ENCODE measurements around the gene LONRF3. TPM values are rescaled to one million over a fixed set of nuclear protein-coding genes. Genes with fewer than 3 reads are reported as not detected.
"Not testable (repeated sequence)": the region's sequence is repeated elsewhere in the genome, so short reads cannot be mapped to it uniquely, and the experiment has no call there.

LONRF3 gene
- total RNA-seq, 4 donors from 2014 or later, result 14.3 to 19.9 (median 17.5) TPM

DNA sequence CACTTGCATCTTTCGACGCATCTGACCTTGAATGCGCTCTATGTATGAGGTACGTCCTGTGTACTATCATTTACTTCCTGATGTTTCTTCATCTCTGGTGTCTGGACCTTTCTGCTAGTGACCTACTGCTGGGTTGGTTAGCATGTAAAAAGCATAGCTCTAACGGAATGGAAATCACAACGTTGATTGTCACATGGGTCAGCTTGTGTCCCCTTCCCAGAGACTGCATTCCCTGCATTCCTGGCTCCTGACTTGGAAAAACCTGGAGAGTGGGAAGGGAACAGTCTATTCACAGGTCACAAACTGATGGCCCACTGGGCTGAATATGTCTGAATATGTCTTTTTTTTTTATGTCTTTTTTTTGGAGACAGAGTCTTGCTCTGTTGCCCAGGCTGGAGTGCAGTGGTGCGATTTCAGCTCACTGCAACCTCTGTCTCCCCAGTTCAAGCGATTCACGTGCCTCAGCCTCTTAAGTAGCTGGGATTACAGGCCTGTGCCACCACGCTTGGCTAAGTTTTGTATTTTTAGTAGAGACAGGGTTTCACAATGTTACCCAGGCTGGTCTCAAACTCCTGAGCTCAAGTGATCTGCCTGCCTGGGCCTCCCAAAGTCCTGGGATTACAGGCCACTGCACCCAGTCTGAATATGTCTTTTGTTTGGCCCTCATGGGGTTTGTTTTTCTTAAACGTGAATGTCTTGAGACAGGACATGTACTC lies 16.3 kb downstream of the LONRF3 start:
- Histone ChIP-seq H3K27me3 (no peaks in the 10 kb centered on the region), H3K36me3 (peaks cover 0 to 34% (median 24%) of the 10 kb centered on the region in 4 donors), H3K4me1 (no peaks in the 10 kb centered on the region), H3K4me3 (no peak overlapping the region), H3K27ac (replicated peaks in 1 of 4) (no peak overlapping the region), H3K9me3 (no peaks in the 10 kb centered on the region)
- TF ChIP-seq EP300 (IDR thresholded peaks at IDR 0.05), result no peak
- TF ChIP-seq, protein P1, sequence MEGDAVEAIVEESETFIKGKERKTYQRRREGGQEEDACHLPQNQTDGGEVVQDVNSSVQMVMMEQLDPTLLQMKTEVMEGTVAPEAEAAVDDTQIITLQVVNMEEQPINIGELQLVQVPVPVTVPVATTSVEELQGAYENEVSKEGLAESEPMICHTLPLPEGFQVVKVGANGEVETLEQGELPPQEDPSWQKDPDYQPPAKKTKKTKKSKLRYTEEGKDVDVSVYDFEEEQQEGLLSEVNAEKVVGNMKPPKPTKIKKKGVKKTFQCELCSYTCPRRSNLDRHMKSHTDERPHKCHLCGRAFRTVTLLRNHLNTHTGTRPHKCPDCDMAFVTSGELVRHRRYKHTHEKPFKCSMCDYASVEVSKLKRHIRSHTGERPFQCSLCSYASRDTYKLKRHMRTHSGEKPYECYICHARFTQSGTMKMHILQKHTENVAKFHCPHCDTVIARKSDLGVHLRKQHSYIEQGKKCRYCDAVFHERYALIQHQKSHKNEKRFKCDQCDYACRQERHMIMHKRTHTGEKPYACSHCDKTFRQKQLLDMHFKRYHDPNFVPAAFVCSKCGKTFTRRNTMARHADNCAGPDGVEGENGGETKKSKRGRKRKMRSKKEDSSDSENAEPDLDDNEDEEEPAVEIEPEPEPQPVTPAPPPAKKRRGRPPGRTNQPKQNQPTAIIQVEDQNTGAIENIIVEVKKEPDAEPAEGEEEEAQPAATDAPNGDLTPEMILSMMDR (IDR thresholded peaks at IDR 0.05), result no peak
- TF ChIP-seq POLR2AphosphoS5 (IDR thresholded peaks at IDR 0.05), result no peak
- no peak for TF ChIP-seq POLR2A (IDR thresholded peaks at IDR 0.05; ENCODE audit: low read depth)
- DNase-seq (ENCODE audit: extremely low spot score), result no peak
- intact Hi-C loops (cut with DNase I), result no loop called here
- WGBS, result 71% methylated on average over 11 of the region's 11 CpGs

DNA sequence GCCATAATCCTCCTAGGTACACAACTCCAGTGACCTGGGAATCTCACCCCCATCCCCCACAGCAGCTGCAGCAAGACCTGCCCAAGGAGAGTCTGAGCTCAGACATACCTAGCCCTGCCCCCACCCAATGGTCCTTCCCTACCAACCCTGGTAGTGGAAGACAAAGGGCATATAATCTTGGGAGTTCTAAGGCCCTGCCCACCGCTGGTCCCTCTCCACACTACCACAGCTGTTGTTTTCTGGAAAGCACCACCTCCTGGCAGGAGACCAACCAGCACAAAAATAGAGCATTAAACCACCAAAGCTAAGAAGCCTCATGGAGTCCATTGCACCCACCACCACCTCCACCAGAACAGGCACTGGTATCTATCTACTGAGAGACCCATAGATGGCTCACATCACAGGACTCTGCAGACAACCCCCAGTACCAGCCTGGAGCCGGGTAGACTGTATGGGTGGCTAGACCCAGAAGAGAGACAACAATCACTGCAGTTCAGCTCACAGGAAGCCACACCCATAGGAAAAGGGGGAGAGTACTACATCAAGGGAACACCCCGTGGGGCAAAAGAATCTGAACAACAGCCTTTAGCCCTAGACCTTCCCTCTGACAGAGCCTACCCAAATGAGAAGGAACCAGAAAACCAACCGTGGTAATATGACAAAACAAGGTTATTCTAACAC lies 18.2 kb downstream of the LONRF3 start:
- H3K27ac ChIP-seq (replicated peaks in 1 of 4); intact Hi-C loops (cut with DNase I); DNase-seq (ENCODE audit: extremely low spot score); H3K27me3 ChIP-seq; H3K4me1 ChIP-seq; H3K4me3 ChIP-seq; H3K9me3 ChIP-seq: not testable (repeated sequence)
- H3K36me3 ChIP-seq, result peaks cover 0 to 34% (median 24%) of the 10 kb centered on the region in 4 donors
- WGBS, result 75% methylated on average over 3 of the region's 4 CpGs

DNA sequence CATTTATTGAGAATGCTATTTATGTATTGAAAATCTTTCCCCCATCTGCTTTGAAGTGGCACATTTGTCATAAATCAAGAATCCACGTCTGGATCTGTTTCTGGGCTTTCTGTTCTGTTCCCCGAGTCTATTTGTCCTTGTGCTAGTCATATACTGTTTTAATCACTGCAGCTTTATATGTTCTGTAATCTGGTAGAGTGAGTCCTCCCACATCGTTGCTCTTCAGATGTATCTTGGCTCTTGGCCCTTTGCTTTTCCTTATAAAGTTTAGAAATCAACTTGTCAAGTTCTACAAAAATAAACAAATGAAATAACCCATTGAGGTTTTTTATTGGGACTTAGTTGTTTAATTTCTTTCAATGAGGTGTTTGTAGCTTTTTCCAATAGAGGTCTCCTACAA lies 29.0 kb downstream of the LONRF3 start:
- no peaks in the 10 kb centered on the region for H3K9me3 ChIP-seq
- DNase-seq (ENCODE audit: extremely low spot score), result no peak
- peaks cover 0 to 23% (median 20%) of the 10 kb centered on the region in 4 donors for H3K4me1 ChIP-seq
- H3K36me3 ChIP-seq, result peaks cover 0 to 5% (median 0%) of the 10 kb centered on the region in 4 donors
- 28% methylated on average over 3 of the region's 3 CpGs for WGBS
- no peak overlapping the region for H3K27ac ChIP-seq (replicated peaks in 1 of 4)
- intact Hi-C loops (cut with DNase I), result loop anchor here (10.0 kb wide), 1 partner anchor 61 kb away; no protein-coding TSS in a partner anchor
- H3K4me3 ChIP-seq, result no peak overlapping the region
- no peaks in the 10 kb centered on the region for H3K27me3 ChIP-seq
- no peak for TF ChIP-seq POLR2A (IDR thresholded peaks at IDR 0.05; ENCODE audit: low read depth)
- TF ChIP-seq, protein P1 (IDR thresholded peaks at IDR 0.05), result no peak
- no peak for TF ChIP-seq POLR2AphosphoS5 (IDR thresholded peaks at IDR 0.05)
- TF ChIP-seq EP300 (IDR thresholded peaks at IDR 0.05), result no peak

DNA sequence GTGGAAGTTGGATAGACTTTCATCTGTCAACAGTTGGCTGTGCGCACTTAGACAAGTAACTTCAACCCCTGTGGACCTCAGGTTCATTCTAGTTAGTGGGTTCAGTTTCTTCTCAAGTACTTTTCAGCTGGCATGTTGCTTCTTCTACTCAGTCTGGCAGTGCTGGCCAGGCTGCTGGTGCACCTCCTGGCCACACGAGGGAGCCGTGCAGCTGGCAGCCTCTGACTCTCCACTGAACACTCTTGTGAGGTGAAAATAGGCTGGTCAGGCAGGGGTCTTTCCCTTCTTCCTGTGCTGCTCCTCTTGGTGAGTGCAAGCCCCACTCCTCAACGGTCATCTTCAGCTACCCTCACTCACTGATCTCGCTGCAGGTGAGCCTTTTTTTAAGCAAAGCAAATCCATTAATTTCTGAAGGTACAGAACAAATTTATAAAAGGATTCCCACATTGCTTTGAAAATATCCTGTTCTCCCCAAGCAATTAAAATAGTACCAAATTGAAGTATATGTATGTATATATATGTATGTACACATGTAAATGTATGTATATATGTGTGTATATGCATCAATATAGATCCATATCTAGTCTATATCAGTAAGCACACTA lies 30.6 kb downstream of the LONRF3 start:
- H3K36me3 ChIP-seq, result peaks cover 0 to 16% (median 7%) of the 10 kb centered on the region in 4 donors
- no peak overlapping the region for H3K4me3 ChIP-seq
- H3K27ac ChIP-seq (replicated peaks in 1 of 4), result no peak overlapping the region
- 22% methylated on average over 4 of the region's 5 CpGs for WGBS
- DNase-seq (ENCODE audit: extremely low spot score), result no peak
- peaks cover 0 to 22% (median 20%) of the 10 kb centered on the region in 4 donors for H3K4me1 ChIP-seq
- intact Hi-C loops (cut with DNase I), result loop anchor here (5.0 to 10.0 kb wide), 2 partner anchors 60 to 158 kb away; no protein-coding TSS in a partner anchor
- no peaks in the 10 kb centered on the region for H3K27me3 ChIP-seq
- TF ChIP-seq POLR2A (IDR thresholded peaks at IDR 0.05; ENCODE audit: low read depth), result no peak
- peak in 1 of 2 donors; percentile 27 for TF ChIP-seq POLR2AphosphoS5 (IDR thresholded peaks at IDR 0.05)
- TF ChIP-seq, protein P1 (IDR thresholded peaks at IDR 0.05), result peak; percentile 75 to 90 (median 83)
- TF ChIP-seq EP300 (IDR thresholded peaks at IDR 0.05), result no peak
- no peaks in the 10 kb centered on the region for H3K9me3 ChIP-seq
